ENCODE measurements around the gene C1QTNF6.

C1QTNF6 gene

GRCh38 chr22:37183432-37184379 is 4.3 kb downstream of the C1QTNF6 start:
- peaks cover 18% of the 10 kb centered on the region for H3K4me1 ChIP-seq (ENCODE audit: control insufficient read depth, insufficient read depth, low read length, poor library complexity, severe bottlenecking)
- H3K9me3 ChIP-seq (ENCODE audit: control insufficient read depth, low read length) = no peaks in the 10 kb centered on the region
- DNase-seq = no peak
- H3K27ac ChIP-seq (ENCODE audit: insufficient read depth, low read length, poor library complexity, severe bottlenecking) = no peak overlapping the region
- no peaks in the 10 kb centered on the region for H3K27me3 ChIP-seq (replicated peaks; ENCODE audit: control insufficient read depth, insufficient read depth, low read length, poor library complexity, severe bottlenecking)
- H3K4me3 ChIP-seq (ENCODE audit: insufficient read depth, low read depth, low read length, poor library complexity, severe bottlenecking) = no peak overlapping the region
- H3K36me3 ChIP-seq (ENCODE audit: control insufficient read depth, insufficient read depth, low read length) = no peaks in the 10 kb centered on the region

- Histone ChIP-seq H3K27me3 (replicated peaks; ENCODE audit: control insufficient read depth, insufficient read depth, low read length, poor library complexity, severe bottlenecking) (no peaks in the 10 kb centered on the region), H3K27ac (ENCODE audit: insufficient read depth, low read length, poor library complexity, severe bottlenecking) (no peak overlapping the region), H3K36me3 (ENCODE audit: control insufficient read depth, insufficient read depth, low read length) (no peaks in the 10 kb centered on the region), H3K9me3 (ENCODE audit: control insufficient read depth, low read length) (no peaks in the 10 kb centered on the region), H3K4me3 (ENCODE audit: insufficient read depth, low read depth, low read length, poor library complexity, severe bottlenecking) (no peak overlapping the region), H3K4me1 (ENCODE audit: control insufficient read depth, insufficient read depth, low read length, poor library complexity, severe bottlenecking) (peaks cover 18% of the 10 kb centered on the region)
- no peak for DNase-seq
Measured at GRCh38 chr22:37182949-37183245, 5.2 kb downstream of the C1QTNF6 start.

- no peak for DNase-seq
- Histone ChIP-seq H3K36me3 (ENCODE audit: control insufficient read depth, insufficient read depth, low read length) (no peaks in the 10 kb centered on the region), H3K4me1 (ENCODE audit: control insufficient read depth, insufficient read depth, low read length, poor library complexity, severe bottlenecking) (peaks cover 15% of the 10 kb centered on the region), H3K27me3 (replicated peaks; ENCODE audit: control insufficient read depth, insufficient read depth, low read length, poor library complexity, severe bottlenecking) (no peaks in the 10 kb centered on the region), H3K4me3 (ENCODE audit: insufficient read depth, low read depth, low read length, poor library complexity, severe bottlenecking) (no peak overlapping the region), H3K27ac (ENCODE audit: insufficient read depth, low read length, poor library complexity, severe bottlenecking) (no peak overlapping the region), H3K9me3 (ENCODE audit: control insufficient read depth, low read length) (no peaks in the 10 kb centered on the region)
Measured at GRCh38 chr22:37182101-37182948, 5.7 kb downstream of the C1QTNF6 start.

DNA sequence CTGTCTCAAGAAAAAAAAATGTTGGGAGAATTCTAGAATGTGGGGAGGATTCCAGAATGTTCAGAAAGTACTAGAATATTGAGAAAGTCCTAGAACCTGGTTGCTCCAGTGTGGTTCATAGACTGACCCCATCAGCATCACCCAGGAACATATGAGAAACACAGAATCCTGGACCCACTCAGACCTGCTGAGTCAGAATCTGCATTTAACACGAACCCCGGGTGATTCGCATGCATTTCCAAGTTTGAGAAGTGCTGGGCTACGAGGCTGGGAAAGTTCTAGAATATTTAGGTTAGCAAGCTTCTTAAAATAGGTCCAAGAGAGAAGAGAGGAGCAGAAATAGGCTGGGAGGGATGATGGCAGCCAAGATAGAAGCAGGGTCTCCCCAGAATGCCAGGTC is 6.4 kb downstream of the C1QTNF6 start:
- peaks cover 9% of the 10 kb centered on the region for H3K4me1 ChIP-seq (ENCODE audit: control insufficient read depth, insufficient read depth, low read length, poor library complexity, severe bottlenecking)
- no peaks in the 10 kb centered on the region for H3K27me3 ChIP-seq (replicated peaks; ENCODE audit: control insufficient read depth, insufficient read depth, low read length, poor library complexity, severe bottlenecking)
- no peaks in the 10 kb centered on the region for H3K9me3 ChIP-seq (ENCODE audit: control insufficient read depth, low read length)
- H3K4me3 ChIP-seq (ENCODE audit: insufficient read depth, low read depth, low read length, poor library complexity, severe bottlenecking) = no peak overlapping the region
- no peak for DNase-seq
- H3K36me3 ChIP-seq (ENCODE audit: control insufficient read depth, insufficient read depth, low read length) = no peaks in the 10 kb centered on the region
- H3K27ac ChIP-seq (ENCODE audit: insufficient read depth, low read length, poor library complexity, severe bottlenecking) = no peak overlapping the region

DNA sequence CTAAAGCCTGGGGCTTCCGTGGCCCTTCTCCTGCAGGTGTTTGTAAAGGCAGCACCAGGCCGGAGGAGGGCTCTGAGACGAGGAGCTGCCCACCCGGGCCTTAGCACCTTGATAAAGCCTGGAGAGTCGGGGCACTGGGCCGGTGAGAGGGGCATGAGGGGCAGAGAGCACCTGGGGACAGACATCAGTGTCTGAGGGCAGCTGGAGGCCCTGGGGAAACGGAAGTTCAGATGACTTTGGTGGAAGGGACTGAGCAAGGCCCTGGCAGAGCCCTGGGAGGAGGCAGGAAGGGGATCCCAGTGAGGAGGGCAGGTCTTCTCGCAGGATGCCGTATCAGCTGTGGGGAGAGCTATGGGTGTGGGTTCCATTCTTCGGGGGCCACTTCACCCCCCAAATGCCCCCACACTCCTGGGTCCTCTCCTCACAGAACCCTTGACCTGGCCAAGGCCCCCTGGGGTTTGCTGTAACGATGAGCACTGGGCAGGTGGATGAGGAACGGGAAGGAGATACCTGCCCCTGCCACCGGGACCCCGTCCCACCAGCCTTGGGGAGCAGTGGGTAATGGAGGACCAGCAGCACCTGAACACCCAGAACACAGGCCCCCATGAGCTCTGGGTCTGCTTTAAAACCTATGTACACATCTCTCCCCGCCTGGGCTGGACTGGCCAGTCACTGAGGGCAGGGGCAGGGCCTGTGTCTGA is 7.4 kb downstream of the C1QTNF6 start:
- Histone ChIP-seq H3K9me3 (ENCODE audit: control insufficient read depth, low read length) (no peaks in the 10 kb centered on the region), H3K4me1 (ENCODE audit: control insufficient read depth, insufficient read depth, low read length, poor library complexity, severe bottlenecking) (no peaks in the 10 kb centered on the region), H3K4me3 (ENCODE audit: insufficient read depth, low read depth, low read length, poor library complexity, severe bottlenecking) (no peak overlapping the region), H3K36me3 (ENCODE audit: control insufficient read depth, insufficient read depth, low read length) (no peaks in the 10 kb centered on the region), H3K27ac (ENCODE audit: insufficient read depth, low read length, poor library complexity, severe bottlenecking) (no peak overlapping the region), H3K27me3 (replicated peaks; ENCODE audit: control insufficient read depth, insufficient read depth, low read length, poor library complexity, severe bottlenecking) (no peaks in the 10 kb centered on the region)
- no peak for DNase-seq

DNA sequence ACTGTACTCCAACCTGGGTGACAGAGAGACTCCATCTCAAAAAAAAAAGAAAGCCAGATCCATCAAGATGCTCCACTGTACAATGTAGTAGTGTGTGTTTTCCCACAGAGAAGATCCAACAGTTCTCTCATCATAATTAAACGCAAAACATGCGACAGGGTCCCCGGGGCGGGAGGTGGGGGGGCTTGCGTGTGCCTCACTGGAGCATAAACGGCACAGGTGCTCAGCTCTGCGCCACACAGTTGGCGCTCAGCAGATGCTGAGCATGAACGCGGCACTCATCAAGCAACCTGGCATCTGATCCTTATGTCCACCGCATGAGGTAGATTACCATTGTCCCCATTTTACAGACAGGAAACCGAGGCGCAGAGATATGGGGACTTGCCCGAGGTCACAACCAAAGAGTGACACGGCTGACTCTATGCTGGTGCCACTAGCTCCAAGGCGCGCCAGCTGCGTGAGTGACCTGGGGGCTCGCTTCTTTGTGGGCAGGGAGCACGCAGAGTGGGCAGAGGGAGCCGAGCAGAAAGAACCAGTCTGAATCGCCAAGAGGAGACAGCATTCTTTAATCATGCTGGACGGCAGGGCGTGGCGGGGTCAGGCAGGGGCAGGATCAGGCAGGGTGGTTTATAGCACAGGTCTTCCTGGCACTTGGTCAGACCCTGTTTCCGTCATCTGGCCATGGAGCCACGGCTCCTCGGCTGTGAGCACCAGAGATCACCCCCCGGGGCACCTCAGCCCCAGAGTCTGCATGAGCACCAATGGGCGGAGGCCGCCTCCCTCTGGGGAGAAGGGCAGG is 8.2 kb downstream of the C1QTNF6 start:
- no peaks in the 10 kb centered on the region for H3K9me3 ChIP-seq (ENCODE audit: control insufficient read depth, low read length)
- H3K27me3 ChIP-seq (replicated peaks; ENCODE audit: control insufficient read depth, insufficient read depth, low read length, poor library complexity, severe bottlenecking) = no peaks in the 10 kb centered on the region
- no peak for DNase-seq
- H3K4me1 ChIP-seq (ENCODE audit: control insufficient read depth, insufficient read depth, low read length, poor library complexity, severe bottlenecking) = no peaks in the 10 kb centered on the region
- no peaks in the 10 kb centered on the region for H3K36me3 ChIP-seq (ENCODE audit: control insufficient read depth, insufficient read depth, low read length)
- no peak overlapping the region for H3K27ac ChIP-seq (ENCODE audit: insufficient read depth, low read length, poor library complexity, severe bottlenecking)
- no peak overlapping the region for H3K4me3 ChIP-seq (ENCODE audit: insufficient read depth, low read depth, low read length, poor library complexity, severe bottlenecking)

DNA sequence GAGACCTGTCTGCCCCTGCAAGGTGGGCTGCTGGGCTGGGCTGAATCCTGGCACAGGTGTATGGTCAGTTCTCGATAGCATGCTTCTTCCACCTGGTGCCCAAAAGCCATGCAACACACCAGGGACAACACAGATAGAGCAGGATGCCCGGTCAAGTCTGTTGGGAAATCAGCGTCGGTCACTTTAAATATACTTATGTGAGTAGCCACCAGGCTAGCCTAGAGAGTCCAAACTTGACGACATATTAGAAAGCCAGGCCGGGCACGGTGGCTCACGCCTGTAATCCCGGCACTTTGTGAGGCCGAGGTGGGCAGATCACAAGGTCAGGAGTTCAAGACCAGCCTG is 8.9 kb downstream of the C1QTNF6 start:
- Histone ChIP-seq H3K4me1 (ENCODE audit: control insufficient read depth, insufficient read depth, low read length, poor library complexity, severe bottlenecking) (no peaks in the 10 kb centered on the region), H3K27ac (ENCODE audit: insufficient read depth, low read length, poor library complexity, severe bottlenecking) (no peak overlapping the region), H3K36me3 (ENCODE audit: control insufficient read depth, insufficient read depth, low read length) (no peaks in the 10 kb centered on the region), H3K4me3 (ENCODE audit: insufficient read depth, low read depth, low read length, poor library complexity, severe bottlenecking) (no peak overlapping the region), H3K9me3 (ENCODE audit: control insufficient read depth, low read length) (no peaks in the 10 kb centered on the region), H3K27me3 (replicated peaks; ENCODE audit: control insufficient read depth, insufficient read depth, low read length, poor library complexity, severe bottlenecking) (no peaks in the 10 kb centered on the region)
- no peak for DNase-seq

- no peak overlapping the region for H3K27ac ChIP-seq (ENCODE audit: insufficient read depth, low read length, poor library complexity, severe bottlenecking)
- H3K9me3 ChIP-seq (ENCODE audit: control insufficient read depth, low read length) = no peaks in the 10 kb centered on the region
- no peak overlapping the region for H3K4me3 ChIP-seq (ENCODE audit: insufficient read depth, low read depth, low read length, poor library complexity, severe bottlenecking)
- H3K27me3 ChIP-seq (replicated peaks; ENCODE audit: control insufficient read depth, insufficient read depth, low read length, poor library complexity, severe bottlenecking) = no peaks in the 10 kb centered on the region
- DNase-seq = no peak
- no peaks in the 10 kb centered on the region for H3K4me1 ChIP-seq (ENCODE audit: control insufficient read depth, insufficient read depth, low read length, poor library complexity, severe bottlenecking)
- no peaks in the 10 kb centered on the region for H3K36me3 ChIP-seq (ENCODE audit: control insufficient read depth, insufficient read depth, low read length)
Measured at GRCh38 chr22:37178350-37179125, 9.5 kb downstream of the C1QTNF6 start.

GRCh38 chr22:37177755-37178154 is 10.3 kb downstream of the C1QTNF6 start:
- no peak overlapping the region for H3K27ac ChIP-seq (ENCODE audit: insufficient read depth, low read length, poor library complexity, severe bottlenecking)
- no peaks in the 10 kb centered on the region for H3K4me1 ChIP-seq (ENCODE audit: control insufficient read depth, insufficient read depth, low read length, poor library complexity, severe bottlenecking)
- H3K27me3 ChIP-seq (replicated peaks; ENCODE audit: control insufficient read depth, insufficient read depth, low read length, poor library complexity, severe bottlenecking) = no peaks in the 10 kb centered on the region
- DNase-seq = no peak
- H3K36me3 ChIP-seq (ENCODE audit: control insufficient read depth, insufficient read depth, low read length) = no peaks in the 10 kb centered on the region
- H3K4me3 ChIP-seq (ENCODE audit: insufficient read depth, low read depth, low read length, poor library complexity, severe bottlenecking) = no peak overlapping the region
- H3K9me3 ChIP-seq (ENCODE audit: control insufficient read depth, low read length) = no peaks in the 10 kb centered on the region
